ENCODE data around the gene CCM2.

Gene CCM2

GRCh38 chr7:45086331-45087065, 86.5 kb downstream of the CCM2 start:
- no peak for DNase-seq

- no peak for DNase-seq
Observed at GRCh38 chr7:45087301-45088145, 87.5 kb downstream of the CCM2 start.

GRCh38 chr7:45088146-45088701, 88.2 kb downstream of the CCM2 start:
- DNase-seq, result no peak

- no peak for DNase-seq
Observed at GRCh38 chr7:45088821-45089340, 88.9 kb downstream of the CCM2 start, which contains the start of gene NACAD. Gene NACAD, minus strand, starts transcription at chr7:45088969. Its CDS starts 75 bp downstream, at chr7:45088894.

GRCh38 chr7:45089341-45089891, 89.4 kb downstream of the CCM2 start:
- no peak for DNase-seq

GRCh38 chr7:45092100-45092930, 92.3 kb downstream of the CCM2 start:
- no peak for DNase-seq

- DNase-seq, result no peak
Observed at GRCh38 chr7:45092931-45093235, 92.9 kb downstream of the CCM2 start.

GRCh38 chr7:45098983-45099839, 99.2 kb downstream of the CCM2 start:
- no peak for DNase-seq

GRCh38 chr7:45099891-45100760, 100.1 kb downstream of the CCM2 start:
- DNase-seq, result no peak

- no peak for DNase-seq
Observed at GRCh38 chr7:45100761-45101480, 100.9 kb downstream of the CCM2 start.

- no peak for DNase-seq
Observed at GRCh38 chr7:45101748-45102147, 101.7 kb downstream of the CCM2 start.

GRCh38 chr7:45102785-45103712, 103.0 kb downstream of the CCM2 start:
- no peak for DNase-seq

- DNase-seq, result no peak
Observed at GRCh38 chr7:45103958-45104843, 104.2 kb downstream of the CCM2 start.

- DNase-seq, result no peak
Observed at GRCh38 chr7:45104844-45105587, 105.0 kb downstream of the CCM2 start.

GRCh38 chr7:45105588-45106188, 105.7 kb downstream of the CCM2 start:
- DNase-seq, result no peak

- no peak for DNase-seq
Observed at GRCh38 chr7:45106820-45107219, 106.8 kb downstream of the CCM2 start.

Measured in GOT3 (cell line).